CD14-positive monocyte (primary cell): Measurements from ENCODE around the gene CFAP74. TPM values are rescaled to one million over a fixed set of nuclear protein-coding genes. Genes with fewer than 3 reads are reported as not detected.
A peak's percentile ranks its signal among the peaks of the same experiment; 100 is the strongest.

ENCODE experiments used
- DNase-seq, 3 donors: peaks; one replicate each; pipeline ENCODE4 v3.0.0-alpha.2; 2011 to 2022
- H2AFZ ChIP-seq: 2 replicates; pipeline ENCODE4 v1.6.0; 2012; ENCODE audit warnings: mild to moderate bottlenecking, low read depth, low read length, inconsistent platforms; ENCODE audit not compliant: insufficient read depth, poor library complexity, severe bottlenecking
- H3K27ac ChIP-seq, 2 donors: 1 replicate in 1 of 2; 2 replicates in 1 of 2; pipeline ENCODE4 v1.5.1; 2012 to 2013; ENCODE audit warnings: low read length in 2 of 2, control low read depth in 1 of 2, inconsistent platforms in 1 of 2, low read depth in 1 of 2, mild to moderate bottlenecking in 1 of 2
- H3K27me3 ChIP-seq, 2 donors: one replicate each; pipeline versions ENCODE4 v1.6.0 to v1.6.1; 2011 to 2013; ENCODE audit warnings: low read length in 2 of 2; ENCODE audit not compliant: control insufficient read depth in 2 of 2, insufficient read depth in 2 of 2
- H3K36me3 ChIP-seq, 2 donors: replicated peaks in 1 of 2; 1 replicate in 1 of 2; 2 replicates in 1 of 2; pipeline versions ENCODE4 v1.5.1 to v1.6.1; 2012 to 2013; ENCODE audit warnings: low read length in 2 of 2, control low read depth in 1 of 2, inconsistent platforms in 1 of 2, mild to moderate bottlenecking in 1 of 2; ENCODE audit not compliant: insufficient read depth in 2 of 2, control insufficient read depth in 1 of 2
- H3K4me1 ChIP-seq, 2 donors: 1 replicate in 1 of 2; 2 replicates in 1 of 2; pipeline versions ENCODE4 v1.5.1 to v1.6.1; 2012 to 2013; ENCODE audit warnings: low read length in 2 of 2, control low read depth in 1 of 2, inconsistent platforms in 1 of 2, mild to moderate bottlenecking in 1 of 2, moderate library complexity in 1 of 2; ENCODE audit not compliant: insufficient read depth in 2 of 2, control insufficient read depth in 1 of 2
- H3K4me2 ChIP-seq: replicated peaks from 2 replicates; pipeline ENCODE3; 2012; ENCODE audit warnings: low read length, moderate library complexity, mild to moderate bottlenecking; ENCODE audit not compliant: poor library complexity, severe bottlenecking; ENCODE audit errors: extremely low read depth
- H3K4me3 ChIP-seq, 3 experiments: fragments of 200-600 bp in 1 of 3; sonication (generic) in 1 of 3; replicated peaks in 1 of 3; 1 replicate in 2 of 3; 2 replicates in 1 of 3; pipeline ENCODE4 v1.5.1; 2011 to 2013; ENCODE audit warnings: low read length in 3 of 3, mild to moderate bottlenecking in 3 of 3, control low read depth in 2 of 3, low read depth in 2 of 3, inconsistent platforms in 1 of 3, moderate library complexity in 1 of 3
- H3K79me2 ChIP-seq: 2 replicates; pipeline ENCODE4 v1.6.0; 2012; ENCODE audit warnings: mild to moderate bottlenecking, control low read depth, inconsistent platforms, low read length, moderate library complexity; ENCODE audit not compliant: insufficient read depth
- H3K9ac ChIP-seq: 2 replicates; pipeline ENCODE4 v1.6.0; 2017; ENCODE audit warnings: low read length, mild to moderate bottlenecking; ENCODE audit not compliant: insufficient read depth, poor library complexity, severe bottlenecking
- H3K9me3 ChIP-seq, 2 donors: replicated peaks in 1 of 2; 1 replicate in 1 of 2; 2 replicates in 1 of 2; pipeline versions ENCODE4 v1.5.1 to v1.6.1; 2012 to 2013; ENCODE audit warnings: low read length in 2 of 2, control low read depth in 1 of 2; ENCODE audit not compliant: control insufficient read depth in 1 of 2, insufficient read depth in 1 of 2
- H4K20me1 ChIP-seq: 2 replicates; pipeline ENCODE4 v1.6.0; 2012; ENCODE audit warnings: mild to moderate bottlenecking, low read length, control low read depth, moderate library complexity; ENCODE audit not compliant: insufficient read depth
- H3K27ac Mint-ChIP-seq, 7 donors: one replicate each; pipeline ENCODE4 v1.8.0; 2020; ENCODE audit warnings: mild to moderate bottlenecking in 7 of 7, mixed read lengths in 7 of 7, moderate library complexity in 6 of 7, inconsistent platforms in 2 of 7
- H3K27me3 Mint-ChIP-seq, 3 donors: one replicate each; pipeline ENCODE4 v1.8.0; 2021 to 2022; ENCODE audit warnings: low read depth in 3 of 3, mild to moderate bottlenecking in 3 of 3, mixed read lengths in 3 of 3, moderate library complexity in 3 of 3, inconsistent platforms in 1 of 3
- H3K36me3 Mint-ChIP-seq, 2 donors: one replicate each; pipeline ENCODE4 v1.8.0; 2020; ENCODE audit warnings: mixed read lengths in 2 of 2, inconsistent platforms in 1 of 2, mild to moderate bottlenecking in 1 of 2
- H3K4me1 Mint-ChIP-seq: one replicate; pipeline ENCODE4 v1.8.0; 2020; ENCODE audit warnings: mild to moderate bottlenecking, mixed read lengths
- H3K4me3 Mint-ChIP-seq, 2 donors: one replicate each; pipeline ENCODE4 v1.8.0; 2020; ENCODE audit warnings: mild to moderate bottlenecking in 2 of 2, mixed read lengths in 2 of 2, moderate library complexity in 1 of 2
- H3K9me3 Mint-ChIP-seq, 7 donors: one replicate each; pipeline ENCODE4 v1.8.0; 2020 to 2022; ENCODE audit warnings: mixed read lengths in 7 of 7, mild to moderate bottlenecking in 6 of 7, moderate library complexity in 6 of 7, inconsistent platforms in 2 of 7
- WGBS: methylation state at CpG from one replicate; pipeline ENCODE4 v1.1.5; 2013; ENCODE audit warnings: missing lambda C conversion rate; ENCODE audit not compliant: insufficient coverage; 5-methylcytosine and 5-hydroxymethylcytosine counted together
- intact Hi-C, 2 donors: fragments of 100-400 bp; cut with micrococcal nuclease; formaldehyde crosslinking; loops; one replicate each; pipeline versions ENCODE4 v1.15.0 to v1.15.1; 2023
- polyA plus RNA-seq, 3 donors: library from polyadenylated mRNA; depleted of rRNA in 1 of 3; unstranded in 2 of 3; stranded (reverse) in 1 of 3; fragments of 300-500 nt in 2 of 3; fragments of >200 nt in 1 of 3; fragmentation: Illumina TruSeq in 2 of 3; gene quantifications; 1 replicate in 2 of 3; 2 replicates in 1 of 3; pipeline ENCODE4 v1.2.3, GENCODE V29; 2012 to 2021
- TF ChIP-seq, protein P1 (sequence below): fragments of 200-600 bp; IDR thresholded peaks from one replicate; pipeline ENCODE4 v1.8.0; 2022; ENCODE audit warnings: antibody characterized with exemption, mild to moderate bottlenecking

Gene CFAP74
- polyA plus RNA-seq, 3 donors = not detected

DNA sequence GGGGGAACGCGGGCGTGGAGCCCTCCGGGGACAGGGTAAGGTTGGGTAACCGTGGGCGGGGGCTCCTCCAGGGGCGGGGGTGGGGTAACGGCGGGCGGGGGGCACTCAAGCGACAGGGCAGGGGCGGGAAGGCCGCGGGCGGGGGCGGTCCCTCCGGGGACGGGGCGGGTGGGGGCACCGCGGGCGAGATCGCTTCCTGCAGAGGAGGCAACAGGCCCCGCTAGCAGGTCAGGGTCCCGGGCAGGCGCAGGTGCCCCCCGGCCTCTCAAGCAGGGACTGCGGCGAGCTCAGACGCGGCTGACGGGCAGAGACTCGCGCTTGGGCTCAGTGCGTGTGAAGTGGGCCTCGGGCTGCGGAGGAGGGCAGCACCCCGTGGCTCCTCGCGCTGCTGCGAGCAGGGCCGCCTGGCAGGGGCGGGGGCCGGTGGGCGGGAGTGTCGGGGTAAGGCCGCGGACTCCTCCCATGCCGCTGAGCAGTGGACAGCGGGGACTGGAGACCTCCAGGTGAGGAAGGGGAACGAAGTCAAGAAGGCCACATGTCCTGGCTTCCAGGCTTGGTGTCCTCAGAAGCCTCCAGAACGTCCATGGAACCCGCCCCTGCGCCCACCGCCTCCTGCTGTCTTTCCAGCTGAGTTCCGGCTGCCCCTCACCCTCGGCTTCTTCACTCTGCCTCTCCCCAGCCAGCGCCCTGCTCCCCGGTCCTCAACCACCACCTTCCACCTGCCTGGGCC is 112.1 kb downstream of the CFAP74 start:
- Histone ChIP-seq H3K4me1 (peaks cover 28 to 38% of the 10 kb centered on the region in 2 donors), H3K36me3 (no peaks in the 10 kb centered on the region), H3K9me3 (no peaks in the 10 kb centered on the region), H3K27ac (peak overlapping the region; percentile 39 to 87), H3K79me2 (peaks cover 57% of the 10 kb centered on the region), H3K9ac (peak overlapping the region; percentile 93), H2AFZ (peak overlapping the region; percentile 86), H3K27me3 (peaks cover 0 to 11% of the 10 kb centered on the region in 2 donors), H3K4me2 (peak overlapping the region; percentile 93), H3K4me3 (peak overlapping the region; percentile 48 to 81 (median 75)), H4K20me1 (peaks cover 46% of the 10 kb centered on the region)
- WGBS = 0% methylated on average over 44 of the region's 59 CpGs
- TF ChIP-seq, protein P1, sequence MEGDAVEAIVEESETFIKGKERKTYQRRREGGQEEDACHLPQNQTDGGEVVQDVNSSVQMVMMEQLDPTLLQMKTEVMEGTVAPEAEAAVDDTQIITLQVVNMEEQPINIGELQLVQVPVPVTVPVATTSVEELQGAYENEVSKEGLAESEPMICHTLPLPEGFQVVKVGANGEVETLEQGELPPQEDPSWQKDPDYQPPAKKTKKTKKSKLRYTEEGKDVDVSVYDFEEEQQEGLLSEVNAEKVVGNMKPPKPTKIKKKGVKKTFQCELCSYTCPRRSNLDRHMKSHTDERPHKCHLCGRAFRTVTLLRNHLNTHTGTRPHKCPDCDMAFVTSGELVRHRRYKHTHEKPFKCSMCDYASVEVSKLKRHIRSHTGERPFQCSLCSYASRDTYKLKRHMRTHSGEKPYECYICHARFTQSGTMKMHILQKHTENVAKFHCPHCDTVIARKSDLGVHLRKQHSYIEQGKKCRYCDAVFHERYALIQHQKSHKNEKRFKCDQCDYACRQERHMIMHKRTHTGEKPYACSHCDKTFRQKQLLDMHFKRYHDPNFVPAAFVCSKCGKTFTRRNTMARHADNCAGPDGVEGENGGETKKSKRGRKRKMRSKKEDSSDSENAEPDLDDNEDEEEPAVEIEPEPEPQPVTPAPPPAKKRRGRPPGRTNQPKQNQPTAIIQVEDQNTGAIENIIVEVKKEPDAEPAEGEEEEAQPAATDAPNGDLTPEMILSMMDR = no peak
- DNase-seq = peak; percentile 47 to 74 (median 71)
- H3K9me3 Mint-ChIP-seq = peaks cover 0 to 2% (median 0%) of the 10 kb centered on the region in 7 donors
- peaks cover 47% of the 10 kb centered on the region for H3K4me1 Mint-ChIP-seq
- H3K4me3 Mint-ChIP-seq = peak overlapping the region; percentile 76 to 89
- intact Hi-C loops = loop anchor here (5.0 to 10.0 kb wide), 4 partner anchors 34 to 114 kb away; partner anchors contain the start of gene NADK (in 1 of the 2)
- peaks cover 0 to 8% of the 10 kb centered on the region in 2 donors for H3K36me3 Mint-ChIP-seq
- peak overlapping the region; percentile 72 to 87 (median 83) for H3K27ac Mint-ChIP-seq
- peaks cover 10 to 25% (median 17%) of the 10 kb centered on the region in 3 donors for H3K27me3 Mint-ChIP-seq

DNA sequence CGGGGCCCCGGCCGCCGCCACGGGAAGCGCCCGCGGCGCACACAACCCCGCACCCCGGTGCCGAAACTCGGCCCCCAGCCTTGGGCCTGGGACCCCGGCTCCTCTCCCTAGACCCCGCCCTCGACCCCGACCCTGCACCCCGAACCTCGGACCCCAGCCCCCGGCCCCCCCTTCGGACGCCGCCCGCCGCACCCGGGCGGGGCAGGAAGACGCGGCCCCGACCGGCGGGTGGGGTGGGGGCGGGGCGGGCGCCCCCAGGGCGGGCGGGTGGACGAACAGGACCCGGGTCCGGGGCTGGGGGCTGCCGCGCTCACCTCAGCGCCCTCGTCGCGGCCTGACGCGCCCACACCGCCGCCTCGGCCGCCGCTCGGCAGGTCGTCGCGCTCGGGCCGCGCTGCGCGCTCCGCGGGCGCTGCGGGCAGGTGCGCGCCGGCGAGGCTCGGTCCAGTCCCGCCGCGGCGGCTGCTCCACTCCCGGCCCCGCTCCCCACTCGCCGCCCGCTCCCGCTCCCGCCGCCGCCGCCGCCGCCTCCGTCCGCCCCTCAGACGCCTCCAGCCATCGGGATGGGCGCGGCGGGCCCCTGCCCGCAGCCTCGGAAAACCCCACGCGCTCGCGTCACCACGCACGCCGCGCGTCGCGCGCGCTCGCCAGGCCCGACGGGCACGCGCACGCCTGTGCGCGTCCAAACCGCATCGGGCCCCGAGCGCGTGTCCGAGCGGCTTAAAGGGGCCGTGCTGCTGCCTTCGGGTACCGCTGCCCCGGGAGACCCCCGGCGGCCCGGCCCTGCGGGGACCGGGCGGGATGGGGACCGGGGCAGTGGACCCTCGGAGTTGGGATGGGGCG is 112.9 kb downstream of the CFAP74 start, which contains the start of gene GNB1:
TSS of gene GNB1 (minus strand) at position 582 of the 843 bp plus-strand sequence. CDS start 65,634 bp downstream, outside the sequence.
- H3K4me2 ChIP-seq = peak within 1 kb of the TSS; percentile 93
- no peaks in the 10 kb centered on the region for H3K36me3 ChIP-seq
- H3K4me3 ChIP-seq = peak within 1 kb of the TSS; percentile 76 to 98 (median 89)
- H3K4me3 Mint-ChIP-seq = peak within 1 kb of the TSS; percentile 87 to 89
- intact Hi-C loops = loop anchor here (5.0 to 10.0 kb wide), 4 partner anchors 33 to 113 kb away; partner anchors contain the start of gene NADK (in 1 of the 2)
- TF ChIP-seq, protein P1 = no peak
- peak within 1 kb of the TSS; percentile 76 to 91 for H3K27ac ChIP-seq
- H3K4me1 ChIP-seq = peaks cover 34 to 45% of the 10 kb centered on the region in 2 donors
- H3K27me3 Mint-ChIP-seq = peaks cover 9 to 18% (median 16%) of the 10 kb centered on the region in 3 donors
- peak within 1 kb of the TSS; percentile 86 for H2AFZ ChIP-seq
- peaks cover 0 to 6% of the 10 kb centered on the region in 2 donors for H3K27me3 ChIP-seq
- peak within 1 kb of the TSS; percentile 93 for H3K9ac ChIP-seq
- H3K36me3 Mint-ChIP-seq = peaks cover 3 to 8% of the 10 kb centered on the region in 2 donors
- H3K4me1 Mint-ChIP-seq = peaks cover 53% of the 10 kb centered on the region
- peak; percentile 85 to 92 (median 89) for DNase-seq
- peak within 1 kb of the TSS; percentile 83 to 93 (median 88) for H3K27ac Mint-ChIP-seq
- H3K9me3 ChIP-seq = no peaks in the 10 kb centered on the region
- H3K9me3 Mint-ChIP-seq = peaks cover 0 to 2% (median 0%) of the 10 kb centered on the region in 7 donors
- H3K79me2 ChIP-seq = peaks cover 65% of the 10 kb centered on the region
- WGBS = under 1% methylated on average over 130 of the region's 137 CpGs
- H4K20me1 ChIP-seq = peaks cover 54% of the 10 kb centered on the region
